ENCODE results near the gene AGAP3.

GRCh38 chr7:151129117-151129959, 43.1 kb downstream of the AGAP3 start:
- TF ChIP-seq, protein P1, sequence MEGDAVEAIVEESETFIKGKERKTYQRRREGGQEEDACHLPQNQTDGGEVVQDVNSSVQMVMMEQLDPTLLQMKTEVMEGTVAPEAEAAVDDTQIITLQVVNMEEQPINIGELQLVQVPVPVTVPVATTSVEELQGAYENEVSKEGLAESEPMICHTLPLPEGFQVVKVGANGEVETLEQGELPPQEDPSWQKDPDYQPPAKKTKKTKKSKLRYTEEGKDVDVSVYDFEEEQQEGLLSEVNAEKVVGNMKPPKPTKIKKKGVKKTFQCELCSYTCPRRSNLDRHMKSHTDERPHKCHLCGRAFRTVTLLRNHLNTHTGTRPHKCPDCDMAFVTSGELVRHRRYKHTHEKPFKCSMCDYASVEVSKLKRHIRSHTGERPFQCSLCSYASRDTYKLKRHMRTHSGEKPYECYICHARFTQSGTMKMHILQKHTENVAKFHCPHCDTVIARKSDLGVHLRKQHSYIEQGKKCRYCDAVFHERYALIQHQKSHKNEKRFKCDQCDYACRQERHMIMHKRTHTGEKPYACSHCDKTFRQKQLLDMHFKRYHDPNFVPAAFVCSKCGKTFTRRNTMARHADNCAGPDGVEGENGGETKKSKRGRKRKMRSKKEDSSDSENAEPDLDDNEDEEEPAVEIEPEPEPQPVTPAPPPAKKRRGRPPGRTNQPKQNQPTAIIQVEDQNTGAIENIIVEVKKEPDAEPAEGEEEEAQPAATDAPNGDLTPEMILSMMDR (conservative IDR thresholded peaks at IDR 0.05; ENCODE audit: low read depth, low read length): no peak
- TF ChIP-seq POLR2A (IDR thresholded peaks at IDR 0.05; ENCODE audit: low read depth, low read length) (no peak), CEBPB (IDR thresholded peaks at IDR 0.05; ENCODE audit: low read depth, low read length) (no peak), RFX5 (IDR thresholded peaks at IDR 0.05; ENCODE audit: low read depth, low read length) (no peak), FOS (IDR thresholded peaks at IDR 0.05; ENCODE audit: low read depth, low read length) (no peak), NFE2L2 (IDR thresholded peaks at IDR 0.05; ENCODE audit: low read depth, low read length) (no peak)
